ENCODE measurements around the gene ASTN2.
"Not testable (repeated sequence)": the region's sequence is repeated elsewhere in the genome, so short reads cannot be mapped to it uniquely, and the experiment has no call there.

The ASTN2 gene

DNA sequence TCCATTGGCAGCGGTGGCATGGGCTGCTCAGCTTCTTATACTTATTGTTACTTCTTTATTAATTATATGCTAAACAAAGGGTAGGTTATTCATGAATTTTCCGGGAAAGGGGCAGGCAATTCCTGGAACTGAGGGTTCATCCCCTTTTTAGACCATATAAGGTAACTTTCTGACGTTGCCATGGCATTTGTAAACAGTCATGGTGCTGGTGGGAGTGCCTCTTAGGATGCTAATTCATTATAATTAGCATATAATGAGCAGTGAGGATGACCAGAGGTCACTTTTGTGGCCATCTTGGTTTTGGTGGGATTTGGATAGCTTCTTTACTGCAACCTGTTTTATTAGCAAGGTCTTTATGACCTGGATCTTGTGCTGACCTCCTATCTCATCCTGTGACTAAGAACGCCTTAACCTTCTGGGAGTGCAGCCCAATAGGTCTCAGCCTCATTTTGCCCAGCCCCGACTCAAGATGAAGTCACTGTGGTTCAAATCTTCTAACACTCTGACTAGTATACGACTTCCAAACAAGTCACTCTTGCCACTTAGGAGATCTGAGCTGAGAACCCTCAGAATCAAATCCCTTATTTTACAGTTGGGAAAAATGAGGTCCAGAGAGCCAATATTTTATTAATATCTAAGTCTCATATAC, 490.3 kb downstream of the ASTN2 start:
- no peaks in the 10 kb centered on the region; a peak in 1 of 22 replicates for H3K9me3 ChIP-seq (replicated peaks in 1 of 11)
- no peaks in the 10 kb centered on the region for H3K36me3 ChIP-seq
- no peaks in the 10 kb centered on the region for H4K20me1 ChIP-seq
- no peak overlapping the region for H3K4me2 ChIP-seq
- no peak overlapping the region for H3K4me3 ChIP-seq
- no peaks in the 10 kb centered on the region for H3K27me3 ChIP-seq
- no peak overlapping the region for H3K27ac ChIP-seq
- peaks cover 6 to 10% (median 9%) of the 10 kb centered on the region in 10 experiments; a peak in 17 of 20 replicates for H3K4me1 ChIP-seq
- TF ChIP-seq Cebpa-rat (IDR thresholded peaks at IDR 0.05), result no peak
- no peak overlapping the region for H3K9ac ChIP-seq

DNA sequence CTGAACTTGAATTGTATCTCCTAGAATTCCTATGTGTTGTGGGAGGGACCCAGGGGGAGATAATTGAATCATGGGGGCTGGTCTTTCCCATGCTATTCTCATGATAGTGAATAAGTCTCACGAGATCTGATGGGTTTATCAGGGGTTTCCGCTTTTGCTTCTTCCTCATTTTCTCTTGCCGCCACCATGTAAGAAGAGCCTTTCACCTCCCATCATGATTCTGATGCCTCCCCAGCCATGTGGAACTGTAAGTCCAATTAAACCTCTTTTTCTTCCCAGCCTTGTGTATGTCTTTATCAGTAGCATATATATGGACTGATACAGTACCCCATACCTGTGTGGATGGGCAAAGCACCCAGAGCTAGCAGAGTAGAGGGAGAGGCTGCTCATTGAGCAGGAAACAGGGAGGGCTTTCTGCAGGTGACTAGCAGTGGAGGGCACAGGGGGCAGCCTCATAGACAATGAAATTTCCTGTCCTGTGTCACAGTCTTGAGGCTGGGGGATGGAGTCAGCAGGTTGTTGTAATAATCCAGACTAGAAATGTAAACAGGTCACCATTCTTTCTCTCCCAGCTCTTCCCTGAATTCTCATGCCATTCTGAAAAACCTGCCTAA, 496.9 kb downstream of the ASTN2 start:
- not testable (repeated sequence) for H3K36me3 ChIP-seq; H3K4me1 ChIP-seq; H3K4me2 ChIP-seq; H3K27me3 ChIP-seq; H3K4me3 ChIP-seq; H3K9ac ChIP-seq; H3K9me3 ChIP-seq (replicated peaks in 1 of 11); H3K27ac ChIP-seq; H4K20me1 ChIP-seq

DNA sequence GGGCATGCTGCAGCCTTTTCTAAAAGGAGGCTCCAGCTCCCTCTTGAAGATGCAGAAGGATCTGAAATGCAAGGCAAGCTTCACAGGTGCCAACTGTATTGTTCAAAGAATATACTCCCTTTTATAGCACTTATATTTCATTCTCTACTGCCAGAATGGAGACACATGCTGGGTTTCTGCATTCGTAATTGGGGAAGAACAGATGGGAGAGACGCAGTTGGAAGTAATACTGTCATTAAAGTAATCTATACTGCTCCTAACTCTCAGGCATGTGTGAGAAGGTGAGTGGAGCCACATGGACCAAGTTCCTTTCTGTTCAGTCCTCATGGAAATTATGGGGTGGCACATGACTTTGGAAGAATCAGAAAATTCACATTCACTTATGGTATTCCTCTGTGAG, 501.3 kb downstream of the ASTN2 start:
- no peak overlapping the region for H3K27ac ChIP-seq
- H3K4me3 ChIP-seq, result no peak overlapping the region
- no peak for TF ChIP-seq Cebpa-rat (IDR thresholded peaks at IDR 0.05)
- no peak overlapping the region for H3K4me2 ChIP-seq
- no peak overlapping the region for H3K9ac ChIP-seq
- H3K36me3 ChIP-seq, result no peaks in the 10 kb centered on the region
- no peaks in the 10 kb centered on the region for H3K27me3 ChIP-seq
- H3K9me3 ChIP-seq (replicated peaks in 1 of 11), result no peaks in the 10 kb centered on the region
- H4K20me1 ChIP-seq, result no peaks in the 10 kb centered on the region
- H3K4me1 ChIP-seq, result no peaks in the 10 kb centered on the region

DNA sequence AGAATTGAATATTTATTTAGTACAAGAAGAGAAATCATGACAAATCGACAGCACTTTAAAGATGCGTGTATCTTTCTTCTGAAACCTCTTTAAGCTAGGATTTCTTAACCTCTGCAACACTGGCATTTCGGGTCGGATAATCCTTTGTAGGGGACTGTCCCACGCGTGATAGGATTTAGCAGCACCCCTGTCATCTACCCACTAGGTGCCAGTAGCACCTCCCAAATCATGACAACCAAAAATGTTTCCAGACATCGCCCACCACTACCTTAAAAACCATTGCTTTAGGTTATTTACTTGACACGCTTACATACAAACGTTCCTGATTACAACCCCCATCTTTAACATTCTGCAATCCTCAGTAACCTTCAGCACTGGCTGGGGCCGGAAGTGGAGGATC, 504.7 kb downstream of the ASTN2 start:
- no peak overlapping the region for H3K4me3 ChIP-seq
- no peaks in the 10 kb centered on the region for H3K4me1 ChIP-seq
- H3K9ac ChIP-seq, result no peak overlapping the region
- TF ChIP-seq Cebpa-rat (IDR thresholded peaks at IDR 0.05), result no peak
- no peaks in the 10 kb centered on the region for H3K27me3 ChIP-seq
- no peaks in the 10 kb centered on the region for H3K36me3 ChIP-seq
- no peak overlapping the region for H3K4me2 ChIP-seq
- H3K9me3 ChIP-seq (replicated peaks in 1 of 11), result no peaks in the 10 kb centered on the region
- H3K27ac ChIP-seq, result no peak overlapping the region
- no peaks in the 10 kb centered on the region for H4K20me1 ChIP-seq

DNA sequence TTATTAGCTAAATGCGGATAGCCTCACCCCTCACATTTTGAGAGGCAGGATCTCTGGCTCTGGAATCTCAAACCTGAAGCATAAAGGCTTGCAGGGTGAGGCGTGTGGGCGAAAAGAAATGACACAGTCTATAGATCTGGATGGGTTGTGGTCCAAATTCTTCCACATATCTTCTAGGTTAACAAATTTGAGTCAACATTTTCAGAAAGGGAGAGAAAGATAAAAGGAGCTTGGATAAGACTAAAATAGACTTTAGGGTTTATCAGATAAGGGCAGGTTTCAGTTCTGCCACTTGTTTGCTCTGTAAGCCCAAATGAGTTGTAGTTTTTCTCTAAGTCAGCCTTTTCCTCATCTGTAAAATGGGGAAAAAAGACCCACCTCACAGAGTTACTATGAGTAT, 506.9 kb downstream of the ASTN2 start:
- H3K36me3 ChIP-seq, result no peaks in the 10 kb centered on the region
- no peaks in the 10 kb centered on the region for H3K9me3 ChIP-seq (replicated peaks in 1 of 11)

DNA sequence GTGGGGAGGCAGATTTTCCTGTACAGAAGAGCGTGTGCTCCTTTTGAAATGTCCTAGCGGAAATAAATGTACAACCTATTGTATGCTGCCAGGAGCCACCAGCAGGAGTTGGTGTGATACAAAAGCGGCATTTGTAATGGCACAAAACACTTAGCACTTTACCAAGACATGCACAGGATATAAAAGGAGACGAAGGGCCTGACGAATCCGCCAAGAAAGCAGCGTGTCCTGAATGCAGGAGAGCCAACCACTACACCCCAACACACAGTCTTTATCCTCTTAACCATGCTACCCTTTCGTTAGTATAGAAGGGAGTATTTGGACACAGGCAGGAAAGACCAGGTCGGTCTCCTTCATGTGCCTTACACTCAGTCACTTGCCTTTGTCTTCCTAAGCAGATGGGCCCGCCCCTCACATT, 509.7 kb downstream of the ASTN2 start:
- H3K9ac ChIP-seq, result no peak overlapping the region
- H3K27me3 ChIP-seq, result no peaks in the 10 kb centered on the region
- no peak overlapping the region for H3K4me2 ChIP-seq
- no peak overlapping the region for H3K27ac ChIP-seq
- no peak overlapping the region for H3K4me3 ChIP-seq
- peaks cover 0 to 6% (median 3%) of the 10 kb centered on the region in 11 experiments; a peak in 10 of 22 replicates for H3K9me3 ChIP-seq (replicated peaks in 1 of 11)
- no peaks in the 10 kb centered on the region for H3K36me3 ChIP-seq
- no peak for TF ChIP-seq Cebpa-rat (IDR thresholded peaks at IDR 0.05)
- no peaks in the 10 kb centered on the region for H4K20me1 ChIP-seq
- H3K4me1 ChIP-seq, result no peaks in the 10 kb centered on the region

More for the DNA sequence above, 506.9 kb downstream of the ASTN2 start:
- Histone ChIP-seq H3K27ac (no peak overlapping the region), H4K20me1 (no peaks in the 10 kb centered on the region), H3K27me3 (no peaks in the 10 kb centered on the region), H3K9ac (no peak overlapping the region), H3K4me1 (no peaks in the 10 kb centered on the region), H3K4me3 (no peak overlapping the region), H3K4me2 (no peak overlapping the region)
- no peak for TF ChIP-seq Cebpa-rat (IDR thresholded peaks at IDR 0.05)

DNA sequence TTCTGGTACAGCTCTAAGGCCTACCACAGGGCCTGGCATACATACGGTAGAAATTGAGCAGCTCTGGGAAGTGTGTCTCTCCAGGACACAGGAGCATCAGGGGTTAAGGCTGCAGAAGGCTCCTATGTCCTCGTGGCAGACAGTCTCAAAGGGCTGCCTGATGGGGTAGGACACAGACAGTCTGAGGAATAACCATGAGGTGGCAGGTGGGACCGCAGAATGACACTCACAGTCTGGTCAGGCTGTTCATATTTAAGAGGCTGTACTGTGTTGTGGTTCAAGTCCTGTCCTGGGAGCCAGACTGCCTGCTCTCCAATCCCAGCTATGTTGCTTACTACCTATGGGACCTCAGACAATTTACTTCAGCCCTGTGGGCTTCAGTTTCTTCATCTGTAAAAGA, 510.7 kb downstream of the ASTN2 start:
- H3K27me3 ChIP-seq, result no peaks in the 10 kb centered on the region
- no peak overlapping the region for H3K27ac ChIP-seq
- H3K9ac ChIP-seq, result no peak overlapping the region
- no peak overlapping the region for H3K4me3 ChIP-seq
- H3K4me2 ChIP-seq, result no peak overlapping the region
- no peaks in the 10 kb centered on the region for H3K4me1 ChIP-seq
- no peaks in the 10 kb centered on the region for H4K20me1 ChIP-seq
- no peaks in the 10 kb centered on the region for H3K36me3 ChIP-seq
- peaks cover 0 to 15% (median 11%) of the 10 kb centered on the region in 11 experiments; a peak in 15 of 22 replicates for H3K9me3 ChIP-seq (replicated peaks in 1 of 11)
- TF ChIP-seq Cebpa-rat (IDR thresholded peaks at IDR 0.05), result no peak

DNA sequence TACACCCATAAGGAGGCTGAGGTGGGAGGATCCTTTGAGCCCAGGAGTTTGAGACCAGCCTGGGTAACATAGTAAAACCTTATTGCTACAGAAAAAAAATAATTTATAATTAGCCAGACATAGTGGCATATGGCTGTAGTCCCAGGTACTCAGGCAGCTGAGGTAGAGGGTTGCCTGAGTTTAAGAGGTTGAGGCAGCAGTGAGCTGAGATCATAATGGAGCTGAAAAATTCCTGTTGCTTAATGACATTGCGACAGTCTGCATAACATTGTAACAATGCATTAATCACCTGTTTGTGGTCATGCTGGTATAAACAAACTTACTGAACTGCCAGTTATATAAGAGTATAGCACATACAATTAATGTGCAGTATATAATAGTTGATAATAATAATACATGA, 513.6 kb downstream of the ASTN2 start:
- H3K27ac ChIP-seq, result no peak overlapping the region
- H4K20me1 ChIP-seq, result no peaks in the 10 kb centered on the region

DNA sequence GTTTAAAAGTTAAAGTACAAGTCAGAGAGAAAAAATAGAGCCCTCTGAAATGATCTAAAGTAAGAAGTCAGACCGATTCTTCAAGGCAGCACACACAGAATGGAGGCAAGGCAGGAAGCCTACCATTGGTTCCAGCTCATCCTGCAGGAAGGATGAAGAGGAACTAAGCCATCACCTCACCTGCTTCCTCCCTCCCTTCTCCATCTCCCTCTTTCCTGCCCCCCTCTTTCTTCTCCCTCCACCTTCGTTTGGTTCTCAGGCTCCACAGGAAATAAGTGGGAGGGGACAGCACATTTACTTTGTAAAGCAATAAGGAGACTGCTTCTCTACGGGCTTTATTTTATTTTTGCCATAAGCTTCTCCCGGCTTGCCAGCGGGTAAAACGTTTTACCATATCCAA, 514.3 kb downstream of the ASTN2 start:
- H3K9ac ChIP-seq, result no peak overlapping the region
- no peak overlapping the region for H3K4me2 ChIP-seq
- no peaks in the 10 kb centered on the region for H3K36me3 ChIP-seq
- no peaks in the 10 kb centered on the region for H4K20me1 ChIP-seq
- no peak overlapping the region for H3K27ac ChIP-seq
- peaks cover 0 to 18% (median 11%) of the 10 kb centered on the region in 11 experiments; a peak in 15 of 22 replicates for H3K9me3 ChIP-seq (replicated peaks in 1 of 11)
- no peaks in the 10 kb centered on the region for H3K4me1 ChIP-seq
- TF ChIP-seq Cebpa-rat (IDR thresholded peaks at IDR 0.05), result no peak
- H3K27me3 ChIP-seq, result no peaks in the 10 kb centered on the region
- no peak overlapping the region for H3K4me3 ChIP-seq

More for the DNA sequence above, 513.6 kb downstream of the ASTN2 start:
- Histone ChIP-seq H3K4me3 (no peak overlapping the region), H3K9me3 (replicated peaks in 1 of 11) (peaks cover 0 to 18% (median 11%) of the 10 kb centered on the region in 11 experiments; a peak in 15 of 22 replicates), H3K4me1 (no peaks in the 10 kb centered on the region), H3K27me3 (no peaks in the 10 kb centered on the region), H3K36me3 (no peaks in the 10 kb centered on the region), H3K9ac (no peak overlapping the region), H3K4me2 (no peak overlapping the region)
- TF ChIP-seq Cebpa-rat (IDR thresholded peaks at IDR 0.05), result no peak

DNA sequence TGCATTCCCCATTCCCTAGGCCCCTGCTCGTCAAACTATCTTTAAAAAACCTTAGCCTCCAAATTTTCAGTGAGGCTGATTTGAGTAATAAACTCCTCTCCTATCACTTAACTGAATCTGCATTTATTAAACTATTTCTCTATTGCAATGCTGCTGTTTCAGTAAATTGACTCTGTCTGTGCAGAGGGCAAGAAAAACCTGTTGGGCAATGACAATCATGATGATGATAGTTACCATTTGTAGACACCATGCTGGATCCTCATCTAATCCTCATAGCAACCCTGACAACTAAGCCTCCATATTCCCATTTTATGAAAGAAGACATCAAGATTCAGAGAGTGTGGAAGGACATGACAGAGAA, 514.9 kb downstream of the ASTN2 start:
- Histone ChIP-seq H3K4me2 (no peak overlapping the region), H3K27ac (no peak overlapping the region), H3K4me1 (no peaks in the 10 kb centered on the region), H3K36me3 (no peaks in the 10 kb centered on the region), H3K9ac (no peak overlapping the region), H3K27me3 (no peaks in the 10 kb centered on the region), H3K9me3 (replicated peaks in 1 of 11) (peaks cover 0 to 18% (median 11%) of the 10 kb centered on the region in 11 experiments; a peak in 15 of 22 replicates), H4K20me1 (no peaks in the 10 kb centered on the region), H3K4me3 (no peak overlapping the region)
- TF ChIP-seq Cebpa-rat (IDR thresholded peaks at IDR 0.05), result no peak

All from BLaER1 treated with 17β-estradiol and CSF1 and Interleukin-3, amounts not matched to agents 10 nM and 100 nM (cell line).